ENCODE measurements around the gene TACR1.
"Not testable (repeated sequence)": the region's sequence is repeated elsewhere in the genome, so short reads cannot be mapped to it uniquely, and the experiment has no call there.

The TACR1 gene

GRCh38 chr2:75194184-75194868 lies 5.0 kb downstream of the TACR1 start:
- no peak for DNase-seq

- DNase-seq, result no peak
Measured at GRCh38 chr2:75192496-75192895, 6.8 kb downstream of the TACR1 start.

GRCh38 chr2:75190271-75190990 lies 8.9 kb downstream of the TACR1 start:
- DNase-seq, result no peak

GRCh38 chr2:75186821-75187220 lies 12.5 kb downstream of the TACR1 start:
- no peak for DNase-seq

- no peak for DNase-seq
Measured at GRCh38 chr2:75182606-75183005, 16.7 kb downstream of the TACR1 start.

- no peak for DNase-seq
Measured at GRCh38 chr2:75180476-75180875, 18.8 kb downstream of the TACR1 start.

- DNase-seq, result no peak
Measured at GRCh38 chr2:75177427-75177826, 21.9 kb downstream of the TACR1 start.

- DNase-seq, result no peak
Measured at GRCh38 chr2:75175456-75175855, 23.9 kb downstream of the TACR1 start.

- no peak for DNase-seq
Measured at GRCh38 chr2:75174981-75175380, 24.3 kb downstream of the TACR1 start.

GRCh38 chr2:75174519-75174918 lies 24.8 kb downstream of the TACR1 start:
- DNase-seq, result no peak

GRCh38 chr2:75173740-75174139 lies 25.6 kb downstream of the TACR1 start:
- no peak for DNase-seq

- not testable (repeated sequence) for DNase-seq
Measured at GRCh38 chr2:75171423-75171822, 27.9 kb downstream of the TACR1 start.

GRCh38 chr2:75170889-75171288 lies 28.4 kb downstream of the TACR1 start:
- no peak for DNase-seq

- DNase-seq, result no peak
Measured at GRCh38 chr2:75168186-75168585, 31.1 kb downstream of the TACR1 start.

GRCh38 chr2:75166491-75166890 lies 32.8 kb downstream of the TACR1 start:
- DNase-seq, result no peak

- DNase-seq, result no peak
Measured at GRCh38 chr2:75162897-75163296, 36.4 kb downstream of the TACR1 start.

GRCh38 chr2:75162259-75162658 lies 37.1 kb downstream of the TACR1 start:
- no peak for DNase-seq

- no peak for DNase-seq
Measured at GRCh38 chr2:75157435-75157834, 41.9 kb downstream of the TACR1 start.

- no peak for DNase-seq
Measured at GRCh38 chr2:75155115-75155514, 44.2 kb downstream of the TACR1 start.

- no peak for DNase-seq
Measured at GRCh38 chr2:75153221-75153620, 46.1 kb downstream of the TACR1 start.

- not testable (repeated sequence) for DNase-seq
Measured at GRCh38 chr2:75152243-75152642, 47.1 kb downstream of the TACR1 start.

GRCh38 chr2:75147884-75148283 lies 51.4 kb downstream of the TACR1 start:
- not testable (repeated sequence) for DNase-seq

- no peak for DNase-seq
Measured at GRCh38 chr2:75146606-75147332, 52.6 kb downstream of the TACR1 start.

- not testable (repeated sequence) for DNase-seq
Measured at GRCh38 chr2:75146221-75146605, 53.1 kb downstream of the TACR1 start.

Measured in CD4-positive, alpha-beta T cell treated with Interleukin-17A for 4 hours (primary cell).